Muscle layer of duodenum (tissue), 2 donors: ENCODE data around the gene EVC2.

Experiments
- H3K27ac ChIP-seq: one replicate; pipeline ENCODE4 v1.7.0; 2013; ENCODE audit warnings: mild to moderate bottlenecking, low read length
- H3K27me3 ChIP-seq: one replicate; pipeline ENCODE4 v1.7.0; 2013; ENCODE audit warnings: low read depth, mild to moderate bottlenecking, control low read depth, low read length
- H3K36me3 ChIP-seq, 2 donors: one replicate each; pipeline ENCODE4 v1.7.0; 2013; ENCODE audit warnings: low read length in 2 of 2, control low read depth in 1 of 2, mild to moderate bottlenecking in 1 of 2; ENCODE audit not compliant: insufficient read depth in 2 of 2, control insufficient read depth in 1 of 2
- H3K4me1 ChIP-seq, 2 donors: one replicate each; pipeline ENCODE4 v1.7.0; 2013; ENCODE audit warnings: low read length in 2 of 2, mild to moderate bottlenecking in 2 of 2, control low read depth in 1 of 2, moderate library complexity in 1 of 2; ENCODE audit not compliant: insufficient read depth in 2 of 2, control insufficient read depth in 1 of 2
- H3K4me3 ChIP-seq, 2 donors: one replicate each; pipeline ENCODE4 v1.7.0; 2013; ENCODE audit warnings: low read length in 2 of 2, low read depth in 1 of 2, mild to moderate bottlenecking in 1 of 2
- H3K9me3 ChIP-seq, 2 donors: one replicate each; pipeline ENCODE4 v1.7.0; 2013; ENCODE audit warnings: low read length in 2 of 2, control low read depth in 1 of 2, mild to moderate bottlenecking in 1 of 2; ENCODE audit not compliant: control insufficient read depth in 1 of 2
- donor health status: healthy.

Gene EVC2

DNA sequence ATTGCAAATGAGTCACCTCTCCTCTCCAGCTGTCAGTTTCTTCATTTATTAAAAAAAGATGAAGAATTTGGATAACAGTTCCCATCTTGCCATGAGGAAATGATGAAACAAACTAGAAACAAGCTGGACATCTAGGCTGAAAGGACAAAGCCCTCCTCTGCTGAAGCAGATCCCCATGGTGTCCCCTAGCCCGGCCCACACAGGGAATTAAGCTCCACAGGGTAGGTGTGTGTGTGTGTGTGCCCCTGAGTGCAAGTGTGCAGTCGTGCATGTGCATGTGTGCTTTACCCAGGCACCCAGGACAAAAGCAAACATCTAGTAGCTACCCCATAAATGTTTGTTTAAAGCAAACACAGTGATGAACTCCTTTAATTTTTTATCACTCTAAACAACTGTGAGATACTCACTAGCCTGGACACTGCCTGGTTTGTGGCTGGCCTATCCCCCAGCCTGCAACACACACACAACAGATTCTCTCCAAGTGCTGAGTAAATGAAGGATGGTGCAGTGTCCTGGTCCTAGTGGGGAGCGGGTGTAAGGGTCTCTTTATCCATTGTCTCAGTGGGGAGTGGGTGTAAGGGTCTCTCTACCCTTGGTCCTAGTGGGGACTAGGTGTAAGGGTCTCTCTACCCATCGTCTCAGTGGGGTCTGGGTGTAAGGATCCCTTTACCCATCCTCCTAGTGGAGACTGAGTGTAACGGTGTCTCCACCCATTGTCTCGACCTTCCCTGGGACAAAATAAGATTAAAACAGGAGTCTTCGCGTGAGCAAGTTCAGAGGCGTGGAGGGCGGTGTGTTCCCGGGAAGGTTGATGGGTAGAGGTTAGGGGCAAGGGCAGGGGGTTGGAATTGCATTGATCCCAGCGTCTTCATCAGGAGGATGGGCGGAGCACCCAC lies 2.0 kb upstream of the EVC2 start:
- peak overlapping the region; percentile 42 for H3K27ac ChIP-seq
- peaks cover 3 to 46% of the 10 kb centered on the region in 2 donors for H3K4me1 ChIP-seq
- H3K4me3 ChIP-seq, result peak overlapping the region; percentile 64 to 67
- H3K27me3 ChIP-seq, result no peaks in the 10 kb centered on the region
- no peaks in the 10 kb centered on the region for H3K36me3 ChIP-seq
- H3K9me3 ChIP-seq, result peaks cover 3 to 5% of the 10 kb centered on the region in 2 donors

DNA sequence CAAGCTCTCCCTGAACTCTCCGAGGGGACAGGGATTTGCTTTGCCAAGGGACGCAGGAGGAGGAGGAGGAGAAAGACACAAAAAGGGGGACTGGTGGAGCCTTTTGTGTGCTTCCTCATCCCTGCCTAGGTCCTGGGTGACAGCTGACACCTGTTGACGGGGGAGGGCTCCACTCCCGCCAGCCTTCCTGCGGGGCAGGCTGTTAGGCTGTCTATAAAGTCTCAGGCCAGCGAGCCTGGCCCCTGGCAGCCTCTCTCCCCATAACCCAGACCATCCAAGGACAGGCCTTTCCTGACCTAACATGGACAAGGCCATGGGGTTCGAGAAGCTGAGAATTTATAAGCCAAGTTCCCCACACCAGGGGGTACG lies 832 bp upstream of the EVC2 start:
- Histone ChIP-seq H3K27me3 (no peaks in the 10 kb centered on the region), H3K4me1 (peaks cover 3 to 46% of the 10 kb centered on the region in 2 donors), H3K4me3 (peak overlapping the region in 1 of 2 donors; percentile 86), H3K27ac (no peak overlapping the region), H3K9me3 (no peaks in the 10 kb centered on the region), H3K36me3 (peaks cover 0 to 4% of the 10 kb centered on the region in 2 donors)

DNA sequence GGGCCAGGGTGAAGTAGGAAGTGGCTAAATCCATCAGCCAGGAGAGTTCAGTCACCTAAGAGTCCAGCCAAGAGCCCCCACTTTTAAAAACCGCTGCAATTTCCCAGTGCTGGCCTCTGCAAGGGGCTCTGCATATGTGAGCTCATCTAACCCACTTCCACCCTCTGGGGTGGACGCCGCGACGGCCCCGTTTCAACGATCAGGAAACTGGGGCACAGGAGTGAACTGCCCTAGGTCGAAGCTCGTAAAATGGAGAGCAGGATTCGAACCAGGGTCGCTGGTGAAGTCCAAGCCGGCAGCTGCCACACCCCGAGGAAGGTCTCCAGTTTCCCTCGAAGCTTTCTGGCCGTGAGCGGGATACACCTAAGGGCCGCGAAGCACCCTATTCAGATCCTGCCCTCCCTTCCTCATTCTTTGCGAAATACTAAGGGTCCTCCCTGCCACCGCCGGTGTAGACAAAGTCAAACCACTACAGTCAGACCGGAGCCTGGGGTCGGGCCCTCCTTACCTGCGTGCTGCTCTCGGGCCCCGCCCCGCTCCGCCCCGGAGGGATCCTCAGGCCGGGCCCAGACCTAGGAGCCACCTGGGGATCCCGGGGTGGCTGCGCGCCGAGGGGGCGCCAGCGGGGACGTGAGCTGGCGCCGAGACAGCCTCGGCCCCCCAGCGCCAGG lies 446 bp downstream of the EVC2 start:
- Histone ChIP-seq H3K36me3 (peaks cover 2 to 9% of the 10 kb centered on the region in 2 donors), H3K4me1 (peaks cover 3 to 46% of the 10 kb centered on the region in 2 donors), H3K4me3 (peak overlapping the region; percentile 63 to 86), H3K9me3 (no peaks in the 10 kb centered on the region), H3K27me3 (no peaks in the 10 kb centered on the region), H3K27ac (no peak overlapping the region)

DNA sequence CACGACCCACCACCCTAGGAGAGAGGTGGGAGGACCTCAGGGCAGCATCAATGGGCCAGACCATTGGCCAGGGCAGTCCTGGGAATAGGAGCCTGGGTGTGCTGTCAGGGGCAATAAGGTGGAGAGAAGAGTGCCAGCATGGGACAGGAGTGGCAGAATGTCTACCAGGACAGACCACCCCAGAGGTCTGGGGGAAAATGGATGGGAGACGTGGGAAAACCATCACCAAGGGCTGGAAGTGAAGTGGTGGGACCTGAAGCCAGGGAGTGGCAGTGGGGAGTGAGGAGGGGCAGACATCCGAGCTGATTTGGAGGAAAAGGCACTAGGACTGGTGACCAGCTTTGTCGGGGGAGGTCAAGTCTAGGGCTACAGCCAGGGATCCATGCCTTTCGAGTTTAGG lies 993 bp downstream of the EVC2 start:
- Histone ChIP-seq H3K27ac (no peak overlapping the region), H3K36me3 (peaks cover 7 to 9% of the 10 kb centered on the region in 2 donors), H3K27me3 (no peaks in the 10 kb centered on the region), H3K4me1 (peaks cover 3 to 41% of the 10 kb centered on the region in 2 donors), H3K9me3 (no peaks in the 10 kb centered on the region), H3K4me3 (peak overlapping the region; percentile 63 to 86)

DNA sequence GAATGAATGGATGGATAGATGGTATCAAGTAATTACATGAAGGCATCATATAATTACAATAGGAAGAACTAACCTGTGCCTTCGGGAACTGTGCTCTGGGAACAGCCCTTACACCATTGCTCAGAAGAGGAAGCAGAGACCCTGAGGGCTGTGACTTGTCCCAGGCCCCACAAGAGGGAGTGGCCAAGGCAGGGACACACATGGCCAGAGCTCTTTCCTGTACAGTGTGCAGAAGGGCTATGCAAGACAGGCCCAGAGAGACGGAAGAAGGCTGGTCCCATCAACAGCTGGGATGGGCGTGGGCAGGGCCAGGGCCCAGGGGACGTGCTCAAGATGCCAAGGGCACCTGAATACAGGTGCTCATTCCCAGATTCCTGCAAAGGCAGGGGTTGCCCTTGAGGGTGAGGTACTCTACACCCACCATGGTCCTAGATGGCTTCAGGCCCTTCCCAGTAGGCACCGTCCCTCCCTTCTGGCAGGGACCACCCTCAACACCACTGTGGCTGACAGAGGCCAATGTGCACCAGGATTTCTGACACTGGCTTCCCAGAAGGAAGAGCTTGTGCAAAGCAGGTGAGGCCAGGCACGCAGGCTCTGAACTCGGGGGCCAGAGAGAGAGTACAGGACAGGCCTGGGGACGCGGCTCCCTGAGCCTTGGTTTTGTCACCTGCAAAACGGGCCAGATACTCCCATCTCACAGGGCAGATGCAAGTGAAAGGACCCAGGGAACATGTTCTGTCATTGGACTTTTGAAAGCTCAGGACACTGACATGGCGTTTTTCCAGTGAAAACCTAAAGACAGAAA lies 1.7 kb downstream of the EVC2 start:
- Histone ChIP-seq H3K9me3 (no peaks in the 10 kb centered on the region), H3K4me1 (peaks cover 3 to 34% of the 10 kb centered on the region in 2 donors), H3K36me3 (peaks cover 7 to 9% of the 10 kb centered on the region in 2 donors), H3K27ac (no peak overlapping the region), H3K27me3 (no peaks in the 10 kb centered on the region), H3K4me3 (peak overlapping the region in 1 of 2 donors; percentile 86)

DNA sequence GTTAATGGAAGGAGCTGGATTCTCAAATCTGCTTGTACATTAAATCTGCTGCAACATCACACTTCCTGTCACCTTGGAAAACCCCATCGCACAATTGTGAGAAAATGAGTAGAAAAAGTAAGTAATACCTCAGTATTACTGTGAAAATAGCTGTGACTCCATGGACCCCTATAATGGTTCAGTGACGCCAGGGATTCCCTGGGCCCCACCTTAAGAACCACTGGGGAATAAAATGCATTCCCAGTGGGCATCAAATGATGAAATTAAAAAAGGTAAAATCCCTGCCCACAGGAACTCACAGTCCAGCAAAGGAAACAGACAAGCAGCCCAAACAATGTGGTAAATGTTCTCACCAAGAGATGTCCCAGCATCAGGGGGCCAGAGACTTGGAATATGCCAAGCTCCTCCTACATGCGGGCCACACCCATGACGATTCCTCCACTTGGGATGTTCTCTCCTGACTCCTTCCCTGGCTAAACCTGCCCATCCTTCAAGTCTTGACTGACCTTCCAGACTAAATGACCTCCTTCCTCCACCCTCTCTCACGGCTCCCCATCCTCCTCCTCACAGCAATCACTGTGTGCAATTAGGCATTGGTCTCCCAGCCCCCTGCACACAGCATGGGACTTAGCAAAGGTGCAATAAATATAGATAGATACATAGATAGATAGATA lies 2.6 kb downstream of the EVC2 start:
- Histone ChIP-seq H3K9me3 (no peaks in the 10 kb centered on the region), H3K36me3 (peaks cover 7 to 9% of the 10 kb centered on the region in 2 donors), H3K4me1 (peaks cover 3 to 33% of the 10 kb centered on the region in 2 donors), H3K27me3 (no peaks in the 10 kb centered on the region), H3K4me3 (no peak overlapping the region), H3K27ac (no peak overlapping the region)

DNA sequence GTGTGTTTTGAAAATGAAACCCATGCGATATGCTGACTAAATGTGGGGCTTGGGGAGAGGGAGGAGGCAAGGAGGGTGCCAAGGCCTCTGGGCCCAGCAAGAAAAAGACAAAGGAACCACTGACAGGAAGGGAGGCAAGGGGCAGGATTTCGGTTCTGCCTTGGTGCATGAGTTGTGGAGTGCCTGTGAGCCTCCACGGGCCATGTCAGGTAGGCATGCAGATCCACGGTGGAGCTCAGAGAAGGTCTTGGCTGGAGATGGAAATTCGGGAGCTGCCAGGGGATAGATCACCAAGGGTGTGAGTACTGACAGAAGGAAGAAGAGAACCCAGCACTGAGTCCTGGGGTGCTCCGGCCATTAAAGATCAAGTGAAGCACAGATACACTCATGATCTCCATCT lies 4.1 kb downstream of the EVC2 start:
- H3K4me3 ChIP-seq, result no peak overlapping the region
- H3K9me3 ChIP-seq, result no peaks in the 10 kb centered on the region
- H3K27me3 ChIP-seq, result no peaks in the 10 kb centered on the region
- no peak overlapping the region for H3K27ac ChIP-seq
- H3K4me1 ChIP-seq, result peaks cover 3 to 23% of the 10 kb centered on the region in 2 donors
- peaks cover 7 to 9% of the 10 kb centered on the region in 2 donors for H3K36me3 ChIP-seq

DNA sequence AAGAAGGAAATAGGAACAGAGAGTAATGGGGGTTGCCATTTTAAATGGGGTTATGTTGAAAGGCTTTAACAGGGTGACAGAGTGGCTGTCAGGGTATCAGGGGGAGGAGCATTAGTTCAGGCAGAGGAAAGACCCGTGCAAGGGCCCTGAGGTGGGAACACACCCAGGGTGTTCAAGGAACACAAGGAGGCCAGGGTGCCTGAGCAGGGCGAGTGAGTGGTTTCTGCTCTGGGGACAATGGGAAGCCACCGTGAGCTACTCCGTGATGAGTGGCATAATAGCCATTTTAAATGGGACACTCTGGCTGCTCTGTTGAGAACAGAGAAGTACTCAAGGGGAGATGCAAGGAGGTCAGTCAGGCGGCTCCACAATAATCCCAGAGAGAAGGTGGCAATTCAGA lies 4.5 kb downstream of the EVC2 start:
- H3K4me1 ChIP-seq, result peaks cover 3 to 20% of the 10 kb centered on the region in 2 donors
- H3K36me3 ChIP-seq, result peaks cover 7 to 9% of the 10 kb centered on the region in 2 donors
- no peak overlapping the region for H3K27ac ChIP-seq
- H3K9me3 ChIP-seq, result no peaks in the 10 kb centered on the region
- H3K27me3 ChIP-seq, result no peaks in the 10 kb centered on the region
- no peak overlapping the region for H3K4me3 ChIP-seq

DNA sequence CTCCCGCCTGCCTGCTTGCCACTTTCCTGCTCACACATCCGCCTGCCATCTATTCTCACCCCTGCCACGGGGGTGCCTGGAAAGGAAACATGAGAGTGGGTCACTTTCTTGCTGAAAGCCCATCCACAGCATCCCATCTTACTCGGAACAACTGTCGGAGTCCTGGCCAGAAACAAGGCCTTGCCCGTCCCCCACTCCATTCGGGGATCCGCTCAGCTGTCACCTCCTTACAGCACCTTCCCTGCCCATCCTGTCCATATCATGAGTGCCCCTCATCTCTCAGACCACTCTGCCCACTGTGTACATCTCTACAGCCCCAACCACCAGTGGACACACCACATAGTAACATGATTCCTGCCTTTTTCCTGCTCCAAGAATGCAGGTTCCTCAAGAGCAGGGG lies 6.4 kb downstream of the EVC2 start:
- no peaks in the 10 kb centered on the region for H3K27me3 ChIP-seq
- H3K27ac ChIP-seq, result no peak overlapping the region
- no peak overlapping the region for H3K4me3 ChIP-seq
- H3K4me1 ChIP-seq, result peaks cover 0 to 6% of the 10 kb centered on the region in 2 donors
- H3K36me3 ChIP-seq, result peaks cover 10 to 12% of the 10 kb centered on the region in 2 donors
- H3K9me3 ChIP-seq, result no peaks in the 10 kb centered on the region

DNA sequence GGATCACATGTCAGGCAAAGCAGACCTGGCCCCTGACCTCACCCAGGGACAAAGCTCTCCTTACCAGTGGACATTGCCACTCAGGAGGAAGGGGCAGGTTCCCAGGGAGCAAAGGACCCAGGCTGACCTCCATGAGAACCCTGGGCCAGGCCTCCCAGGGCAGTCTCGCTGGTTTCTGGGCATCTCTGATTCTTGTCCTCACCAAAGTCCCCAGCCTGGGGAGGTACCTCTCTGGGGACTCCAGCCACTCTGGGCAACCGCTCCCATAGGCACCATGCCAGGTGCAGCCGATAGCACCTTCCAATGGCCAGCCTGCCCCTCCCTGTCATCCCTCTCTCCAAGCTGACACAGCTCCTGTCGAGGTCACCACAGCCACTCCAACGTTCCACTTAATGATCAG lies 7.9 kb downstream of the EVC2 start:
- no peak overlapping the region for H3K27ac ChIP-seq
- H3K9me3 ChIP-seq, result no peaks in the 10 kb centered on the region
- peaks cover 18 to 27% of the 10 kb centered on the region in 2 donors for H3K36me3 ChIP-seq
- H3K4me3 ChIP-seq, result no peak overlapping the region
- no peaks in the 10 kb centered on the region for H3K27me3 ChIP-seq
- H3K4me1 ChIP-seq, result no peaks in the 10 kb centered on the region
